ENCODE measurements around the gene VWCE. TPM values are rescaled to one million over a fixed set of nuclear protein-coding genes. Genes with fewer than 3 reads are reported as not detected.

The VWCE gene
- 0.17 and 0.23 TPM in 2 replicates for total RNA-seq (2014; rRNA removed; shearing (Covaris generic))
- polyA plus RNA-seq (2015; cell fraction: cytosol; rRNA removed), result 0.09 and 0.19 TPM in 2 replicates
- 2.4 and 2.7 TPM in 2 replicates for polyA plus RNA-seq (2015; cell fraction: nucleus; rRNA removed)

- DNase-seq (ENCODE audit: low read depth), result peak; percentile 34
Measured at GRCh38 chr11:61294717-61295595, at the start of gene VWCE. Gene VWCE (minus strand): TSS chr11:61295316. CDS start chr11:61295037, 279 bp downstream.

- DNase-seq (ENCODE audit: low read depth), result no peak
Measured at GRCh38 chr11:61343792-61344745, 49.0 kb upstream of the VWCE start.

GRCh38 chr11:61342207-61342803 lies 47.2 kb upstream of the VWCE start:
- no peak for DNase-seq (ENCODE audit: low read depth)

- no peak for DNase-seq (ENCODE audit: low read depth)
Measured at GRCh38 chr11:61341706-61342105, 46.6 kb upstream of the VWCE start.

GRCh38 chr11:61340979-61341378 lies 45.9 kb upstream of the VWCE start:
- no peak for DNase-seq (ENCODE audit: low read depth)

GRCh38 chr11:61339490-61339878 lies 44.4 kb upstream of the VWCE start:
- no peak for DNase-seq (ENCODE audit: low read depth)

GRCh38 chr11:61338783-61339489 lies 43.8 kb upstream of the VWCE start:
- DNase-seq (ENCODE audit: low read depth), result no peak

GRCh38 chr11:61337706-61338470 lies 42.8 kb upstream of the VWCE start:
- DNase-seq (ENCODE audit: low read depth), result no peak

- peak; percentile 79 for DNase-seq (ENCODE audit: low read depth)
Measured at GRCh38 chr11:61336171-61336935, 41.2 kb upstream of the VWCE start.

- no peak for DNase-seq (ENCODE audit: low read depth)
Measured at GRCh38 chr11:61335355-61335710, 40.2 kb upstream of the VWCE start.

GRCh38 chr11:61334434-61335354 lies 39.6 kb upstream of the VWCE start:
- peak; percentile 44 for DNase-seq (ENCODE audit: low read depth)

GRCh38 chr11:61333550-61334433 lies 38.7 kb upstream of the VWCE start:
- no peak for DNase-seq (ENCODE audit: low read depth)

GRCh38 chr11:61332797-61333549 lies 37.9 kb upstream of the VWCE start, which contains the start of the genes DDB1 and TKFC:
Gene DDB1 (minus strand): TSS chr11:61333105. CDS start chr11:61332968, 137 bp downstream.
Gene TKFC (plus strand): TSS chr11:61333228. CDS start chr11:61334729, 1,501 bp downstream.
- peak; percentile 94 for DNase-seq (ENCODE audit: low read depth)

- no peak for DNase-seq (ENCODE audit: low read depth)
Measured at GRCh38 chr11:61332281-61332796, 37.2 kb upstream of the VWCE start.

GRCh38 chr11:61331651-61332050 lies 36.5 kb upstream of the VWCE start:
- no peak for DNase-seq (ENCODE audit: low read depth)

- no peak for DNase-seq (ENCODE audit: low read depth)
Measured at GRCh38 chr11:61329871-61330270, 34.8 kb upstream of the VWCE start.
